HL-60 (cell line): Measurements from ENCODE around the gene HOXB5.

Experiments
- CTCF ChIP-seq: IDR thresholded peaks from one replicate; pipeline ENCODE4 v1.5.1; 2011; ENCODE audit warnings: low read length, control low read depth, inconsistent platforms; ENCODE audit not compliant: insufficient read depth
- GABPA ChIP-seq: IDR thresholded peaks from 2 replicates; pipeline ENCODE4 v1.6.1; 2012; ENCODE audit warnings: low read depth
- POLR2AphosphoS5 ChIP-seq: IDR thresholded peaks from 2 replicates; pipeline ENCODE4 v1.6.1; 2012; ENCODE audit warnings: low read depth
- REST ChIP-seq: IDR thresholded peaks from 2 replicates; pipeline ENCODE4 v1.6.1; 2012; ENCODE audit warnings: low read depth; ENCODE audit not compliant: insufficient replicate concordance
- SPI1 ChIP-seq: IDR thresholded peaks from 2 replicates; pipeline ENCODE4 v1.6.1; 2012; ENCODE audit warnings: low read depth, mild to moderate bottlenecking, borderline replicate concordance

DNA sequence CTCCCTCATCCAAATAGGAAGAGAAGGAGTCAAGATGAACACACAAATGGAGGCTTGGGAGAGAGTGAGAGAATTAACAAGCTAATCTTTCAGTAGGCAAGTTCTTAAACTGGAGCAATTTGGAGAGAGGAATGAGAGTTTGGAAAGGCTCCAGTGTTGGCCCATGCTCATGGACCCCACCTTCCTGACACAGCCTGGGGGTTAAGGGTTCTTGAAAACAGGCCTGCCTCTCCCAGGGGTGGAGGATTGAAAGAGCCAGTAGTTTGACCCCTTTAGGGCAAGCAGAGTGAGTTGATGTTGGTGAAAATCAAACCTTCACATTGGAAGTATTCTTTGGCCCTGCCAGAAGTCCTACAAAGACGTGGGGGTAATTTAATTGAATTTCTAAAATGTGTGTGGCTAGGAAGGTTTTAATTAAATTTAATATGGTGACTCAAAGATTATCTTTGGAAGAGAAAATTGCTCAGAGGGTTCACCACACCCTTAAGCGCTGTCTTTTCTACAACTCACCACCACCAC is 9.3 kb downstream of the HOXB5 start:
- TF ChIP-seq POLR2AphosphoS5 (no peak), SPI1 (no peak), CTCF (no peak), REST (no peak), GABPA (no peak)
